ENCODE results near the gene CHIC2. TPM values are rescaled to one million over a fixed set of nuclear protein-coding genes. Genes with fewer than 3 reads are reported as not detected.

CHIC2 gene
- total RNA-seq, 2 donors from 2014 or later = 13.5 to 26.2 TPM

- no peaks in the 10 kb centered on the region for H3K4me1 ChIP-seq
- H3K27ac ChIP-seq = no peak overlapping the region
- no peak for TF ChIP-seq CTCF (IDR thresholded peaks at IDR 0.05)
Observed at GRCh38 chr4:54091637-54092404, 27.4 kb upstream of the CHIC2 start.

GRCh38 chr4:54090804-54091623, 26.6 kb upstream of the CHIC2 start:
- peak overlapping the region; percentile 31 for H3K4me3 ChIP-seq
- peak overlapping the region in 1 of 2 donors; percentile 27 for H3K9ac ChIP-seq (ENCODE audit: low read depth in 2 of 2, low read length in 2 of 2)
- no peak overlapping the region for H3K27ac ChIP-seq
- DNase-seq = peak; percentile 42
- peaks cover 45% of the 10 kb centered on the region for H3K27me3 ChIP-seq
- H3K9me3 ChIP-seq = no peaks in the 10 kb centered on the region
- no peaks in the 10 kb centered on the region for H3K36me3 ChIP-seq
- TF ChIP-seq CTCF (IDR thresholded peaks at IDR 0.05) = no peak
- no peaks in the 10 kb centered on the region for H3K4me1 ChIP-seq
- intact Hi-C loops (cut with DNase I) = no loop called here

More at GRCh38 chr4:54091637-54092404, 27.4 kb upstream of the CHIC2 start:
- H3K27me3 ChIP-seq = peaks cover 51% of the 10 kb centered on the region
- no peaks in the 10 kb centered on the region for H3K9me3 ChIP-seq
- H3K36me3 ChIP-seq = no peaks in the 10 kb centered on the region
- peak overlapping the region; percentile 12 to 52 for H3K9ac ChIP-seq (ENCODE audit: low read depth in 2 of 2, low read length in 2 of 2)
- intact Hi-C loops (cut with DNase I) = no loop called here
- DNase-seq = peak; percentile 83
- H3K4me3 ChIP-seq = peak overlapping the region; percentile 31

- DNase-seq = no peak
- Histone ChIP-seq H3K9me3 (no peaks in the 10 kb centered on the region), H3K4me3 (no peak overlapping the region), H3K4me1 (no peaks in the 10 kb centered on the region), H3K9ac (ENCODE audit: low read depth in 2 of 2, low read length in 2 of 2) (no peak overlapping the region), H3K36me3 (no peaks in the 10 kb centered on the region), H3K27ac (no peak overlapping the region), H3K27me3 (peaks cover 39% of the 10 kb centered on the region)
- no peak for TF ChIP-seq CTCF (IDR thresholded peaks at IDR 0.05)
- intact Hi-C loops (cut with DNase I) = no loop called here
Observed at GRCh38 chr4:54090404-54090803, 26.0 kb upstream of the CHIC2 start.

- no peak for DNase-seq
- intact Hi-C loops (cut with DNase I) = no loop called here
- TF ChIP-seq CTCF (IDR thresholded peaks at IDR 0.05) = no peak
Observed at GRCh38 chr4:54089875-54090274, 25.5 kb upstream of the CHIC2 start.

GRCh38 chr4:54085284-54085683, 20.9 kb upstream of the CHIC2 start:
- no peak for DNase-seq
- H3K9me3 ChIP-seq = no peaks in the 10 kb centered on the region
- H3K27ac ChIP-seq = no peak overlapping the region
- H3K4me3 ChIP-seq = no peak overlapping the region
- no peak for TF ChIP-seq CTCF (IDR thresholded peaks at IDR 0.05)
- no peaks in the 10 kb centered on the region for H3K36me3 ChIP-seq
- intact Hi-C loops (cut with DNase I) = no loop called here
- H3K9ac ChIP-seq (ENCODE audit: low read depth in 2 of 2, low read length in 2 of 2) = no peak overlapping the region
- H3K27me3 ChIP-seq = peaks cover 7% of the 10 kb centered on the region
- H3K4me1 ChIP-seq = no peaks in the 10 kb centered on the region

More at GRCh38 chr4:54089875-54090274, 25.5 kb upstream of the CHIC2 start:
- Histone ChIP-seq H3K27ac (no peak overlapping the region), H3K4me1 (no peaks in the 10 kb centered on the region), H3K4me3 (no peak overlapping the region), H3K27me3 (peaks cover 34% of the 10 kb centered on the region), H3K9me3 (no peaks in the 10 kb centered on the region), H3K9ac (ENCODE audit: low read depth in 2 of 2, low read length in 2 of 2) (no peak overlapping the region), H3K36me3 (no peaks in the 10 kb centered on the region)
